Activated CD4-positive, alpha-beta T cell treated with anti-CD3 and anti-CD28 coated beads for 4 hours (primary cell): ENCODE results near the gene IFNGR1.
"Not testable (repeated sequence)": the region's sequence is repeated elsewhere in the genome, so short reads cannot be mapped to it uniquely, and the experiment has no call there.

Source experiments
- DNase-seq, 2 donors: peaks; one replicate each; pipeline ENCODE4 v3.0.0-alpha.2; 2020

The IFNGR1 gene

GRCh38 chr6:137235686-137236085, 16.5 kb upstream of the IFNGR1 start:
- DNase-seq, result no peak

DNA sequence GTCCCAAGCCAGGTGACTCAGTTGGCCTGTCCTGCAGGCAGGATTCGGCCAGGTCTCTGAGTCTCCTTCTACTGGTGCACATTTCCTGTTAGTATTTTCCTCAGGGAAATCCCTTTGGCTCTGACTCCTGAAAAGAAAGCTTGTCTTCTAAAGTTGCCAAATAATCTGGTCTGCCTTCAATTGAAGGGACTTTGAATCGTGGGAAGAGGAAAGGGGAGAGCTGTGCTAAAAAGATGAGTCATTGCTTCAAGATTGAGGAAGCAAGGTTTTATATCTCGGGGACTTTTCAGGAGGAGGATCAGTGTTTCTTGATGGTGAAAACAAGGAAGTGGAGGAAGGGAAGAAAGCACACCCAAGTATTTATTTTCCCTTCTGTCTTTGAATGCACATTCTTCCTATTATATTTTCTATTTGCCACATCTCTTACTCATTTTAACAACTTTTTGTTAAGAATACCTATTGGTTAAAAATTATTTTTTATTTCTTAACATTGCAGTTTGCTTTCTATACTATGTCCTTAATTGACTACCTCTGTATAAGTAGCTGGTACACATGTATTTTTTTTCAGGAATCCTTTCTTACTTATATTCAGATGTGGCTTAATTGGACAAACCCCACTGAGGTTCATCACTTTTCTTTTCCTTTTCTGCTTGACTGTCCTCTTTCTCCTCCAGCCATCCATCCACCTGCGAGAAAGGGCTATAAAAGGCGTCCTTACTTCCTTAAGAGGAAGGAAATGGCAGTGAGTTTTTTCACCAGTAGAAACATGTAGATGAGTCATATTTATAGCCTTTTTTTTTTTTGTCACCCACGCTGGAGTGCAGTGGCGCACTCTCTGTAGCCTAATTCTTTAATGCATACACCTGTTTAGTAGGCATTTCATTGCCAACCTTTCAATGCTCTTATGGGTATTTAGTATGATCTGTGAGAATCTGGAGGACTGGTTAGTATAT, 15.0 kb upstream of the IFNGR1 start:
- peak; percentile 8 to 18 for DNase-seq

DNA sequence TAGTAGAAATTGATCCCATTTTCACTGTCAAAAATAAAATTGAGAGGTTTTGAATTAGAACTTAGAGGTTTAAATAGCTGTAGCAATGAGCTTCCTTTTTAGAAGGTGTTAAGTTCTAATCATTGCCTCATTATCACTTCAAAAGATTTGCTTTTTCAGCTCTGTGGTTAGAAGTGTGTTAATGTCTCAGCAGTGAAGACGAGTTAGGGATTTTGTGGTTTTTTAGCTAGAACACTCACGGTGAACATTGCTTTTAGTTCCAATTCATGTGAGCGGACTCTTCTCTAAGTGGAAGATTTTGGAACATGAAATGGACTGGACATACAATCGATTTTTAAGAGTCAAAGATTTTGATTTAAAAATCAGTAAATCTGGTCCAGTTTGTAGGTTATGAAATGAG, 12.7 kb upstream of the IFNGR1 start:
- no peak for DNase-seq

GRCh38 chr6:137230956-137231555, 11.9 kb upstream of the IFNGR1 start:
- DNase-seq, result no peak

GRCh38 chr6:137230547-137230946, 11.4 kb upstream of the IFNGR1 start:
- no peak for DNase-seq

DNA sequence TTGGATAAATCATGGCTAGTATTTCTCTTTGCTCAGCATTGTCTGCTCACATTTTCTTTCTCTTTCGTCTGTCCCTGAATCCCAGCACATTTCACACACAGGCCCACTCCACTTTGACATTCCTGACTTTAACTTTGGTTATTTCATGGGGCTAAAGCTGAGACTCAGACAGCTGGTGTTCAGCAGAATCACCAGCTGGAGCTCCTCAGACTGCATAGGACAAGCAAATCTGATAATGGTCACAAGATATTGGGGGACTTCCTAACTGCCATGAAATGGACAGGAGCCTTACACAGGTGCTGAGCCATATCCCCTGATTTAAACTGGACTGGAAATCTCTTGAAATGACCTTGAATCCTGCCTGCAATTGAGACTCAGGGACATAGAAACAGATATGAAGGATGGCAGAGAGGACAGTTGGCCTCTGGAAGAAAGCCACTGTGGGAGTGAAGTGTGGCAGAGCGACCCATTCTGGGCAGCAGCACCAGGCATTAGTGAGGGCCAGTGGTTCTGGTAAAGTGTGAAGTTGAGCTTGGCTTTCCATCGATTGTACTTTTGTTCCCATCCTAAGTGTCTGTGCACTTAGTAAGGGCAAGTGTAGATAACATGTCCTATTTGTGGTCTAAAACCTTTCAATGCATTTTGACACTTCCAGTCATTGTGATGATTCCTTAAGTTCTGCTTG, 10.0 kb upstream of the IFNGR1 start:
- no peak for DNase-seq

GRCh38 chr6:137227871-137228302, 8.7 kb upstream of the IFNGR1 start:
- no peak for DNase-seq

- DNase-seq, result no peak
Measured at GRCh38 chr6:137226697-137227096, 7.5 kb upstream of the IFNGR1 start.

DNA sequence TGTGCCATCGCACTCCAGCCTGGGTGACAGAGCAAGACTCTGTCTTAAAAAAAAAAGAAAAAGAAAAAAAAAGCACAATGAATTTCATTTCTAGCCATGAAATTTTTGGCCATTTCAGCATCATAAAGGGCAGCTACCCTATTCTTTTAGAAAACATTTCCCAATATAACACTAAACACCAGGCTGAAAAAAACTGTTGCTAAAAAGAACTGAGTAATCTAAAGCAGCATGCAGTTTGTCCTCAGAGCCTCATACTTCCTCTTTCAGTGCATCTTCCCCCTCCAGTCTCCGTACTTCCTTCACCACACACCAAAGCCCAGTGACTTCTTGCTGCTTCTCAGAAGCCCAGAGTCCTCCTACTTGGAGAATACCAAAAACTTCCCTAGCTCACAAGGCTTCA, 5.6 kb upstream of the IFNGR1 start:
- no peak for DNase-seq

DNA sequence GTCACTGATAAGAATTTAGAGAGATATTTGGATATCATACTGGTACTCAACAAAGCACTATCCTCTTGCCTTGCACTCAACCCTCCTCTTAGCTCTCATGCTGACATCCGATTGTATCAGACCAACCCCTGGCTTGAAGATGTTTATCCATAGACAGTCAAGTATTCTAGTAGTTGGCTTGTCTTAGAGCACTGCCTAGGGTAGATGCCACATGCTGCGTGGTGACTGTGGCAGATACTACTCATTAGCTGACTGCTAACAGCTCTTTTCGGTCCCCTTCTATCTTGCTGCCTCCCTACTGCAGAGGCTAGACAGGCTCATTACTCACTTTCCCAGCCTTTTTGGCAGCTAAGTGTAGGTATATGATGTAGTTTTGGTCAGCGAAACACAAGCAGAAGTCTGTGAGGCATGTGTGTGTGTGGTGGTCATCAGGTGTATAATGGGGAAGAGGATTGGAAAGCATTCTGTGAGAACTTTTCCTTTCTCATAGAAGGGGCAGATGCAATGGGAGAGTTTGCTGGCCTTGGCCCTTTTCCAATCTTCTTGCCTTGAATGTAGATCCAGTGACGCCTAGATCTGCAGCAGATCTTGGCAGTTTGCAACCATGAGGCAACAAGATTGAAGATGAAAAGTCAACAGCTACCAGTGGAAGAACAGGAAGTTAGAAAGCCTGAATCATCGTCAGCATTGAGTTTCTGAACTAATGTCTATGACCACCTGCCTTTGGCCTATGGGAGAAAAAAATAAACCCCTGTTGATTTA, 4.4 kb upstream of the IFNGR1 start:
- no peak for DNase-seq

GRCh38 chr6:137222381-137222780, 3.2 kb upstream of the IFNGR1 start:
- DNase-seq, result no peak

- no peak for DNase-seq
Measured at GRCh38 chr6:137219664-137220252, 573 bp upstream of the IFNGR1 start.

GRCh38 chr6:137218473-137218916, 690 bp downstream of the IFNGR1 start:
- DNase-seq, result peak; percentile 28 to 33

DNA sequence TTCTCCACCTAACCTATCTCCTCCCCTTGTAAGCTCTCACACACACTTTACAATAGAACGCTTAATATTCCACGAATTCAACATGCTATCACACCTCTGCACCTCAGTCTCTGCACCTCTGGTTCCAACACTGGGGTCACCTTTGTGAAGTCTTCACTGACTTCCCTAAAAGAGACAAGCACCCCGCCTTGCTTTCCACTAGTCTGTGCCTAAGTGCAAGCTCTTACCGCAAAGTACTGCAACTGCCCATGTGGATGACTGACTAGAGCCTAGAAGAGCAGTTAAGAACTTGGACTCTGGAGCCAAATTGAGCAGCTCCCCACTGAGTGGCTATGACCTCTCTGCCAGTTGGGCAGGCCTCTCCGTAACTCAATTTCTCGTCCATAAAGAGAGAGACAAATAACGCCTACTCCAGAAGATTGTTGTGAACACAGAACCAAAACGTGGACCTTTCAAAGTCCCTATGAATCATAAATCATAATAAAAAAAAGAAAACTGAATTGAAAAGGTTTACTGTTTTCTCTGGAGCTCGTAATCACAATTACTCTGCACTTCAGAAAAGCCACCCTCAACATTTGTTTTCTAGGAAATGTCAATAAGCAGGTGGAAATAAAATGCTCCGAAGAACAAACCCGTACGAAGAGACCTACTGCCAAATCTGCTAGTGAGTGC, 1.2 kb downstream of the IFNGR1 start:
- no peak for DNase-seq

- no peak for DNase-seq
Measured at GRCh38 chr6:137216875-137217553, 2.2 kb downstream of the IFNGR1 start.

GRCh38 chr6:137216106-137216505, 3.1 kb downstream of the IFNGR1 start:
- DNase-seq, result no peak

GRCh38 chr6:137215630-137216029, 3.6 kb downstream of the IFNGR1 start:
- not testable (repeated sequence) for DNase-seq

GRCh38 chr6:137214931-137215330, 4.3 kb downstream of the IFNGR1 start:
- no peak for DNase-seq

DNA sequence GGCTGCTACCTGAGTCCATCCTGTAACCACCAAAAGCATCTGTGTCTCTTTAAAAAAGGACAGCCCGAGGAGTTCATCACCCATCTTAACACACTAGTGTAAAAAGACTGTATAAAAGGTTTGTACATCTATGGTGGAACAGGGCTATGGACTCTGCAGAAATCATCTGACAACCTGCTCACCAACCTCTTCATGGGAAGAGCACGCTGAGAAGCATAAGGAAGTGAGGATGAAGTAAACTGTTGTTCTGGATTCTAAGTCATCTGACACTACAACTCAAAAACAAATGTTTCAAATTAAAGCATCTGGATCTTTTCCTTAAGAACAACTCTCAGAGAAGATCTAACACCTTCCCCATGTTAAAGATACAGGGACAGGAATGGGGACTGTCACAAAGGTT, 5.4 kb downstream of the IFNGR1 start:
- no peak for DNase-seq

DNA sequence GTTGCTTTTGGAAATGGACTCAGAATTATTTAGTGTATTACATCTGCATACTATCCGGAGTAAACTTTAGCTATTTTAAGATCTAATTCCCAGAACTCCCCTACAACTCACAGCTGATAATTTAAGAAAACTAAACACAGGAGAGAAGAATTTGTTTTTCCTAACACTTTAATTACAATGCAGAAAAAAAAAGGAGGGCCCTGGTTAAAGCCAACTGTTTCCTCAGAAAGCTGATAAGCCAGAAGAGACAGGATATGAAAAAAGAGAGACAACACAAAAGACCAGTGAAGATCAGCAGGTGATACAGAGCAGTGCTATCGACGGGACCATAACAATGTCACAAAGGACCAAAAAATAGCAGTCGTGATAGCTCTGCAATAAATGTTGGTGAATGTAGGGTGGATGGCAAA, 5.8 kb downstream of the IFNGR1 start:
- no peak for DNase-seq

DNA sequence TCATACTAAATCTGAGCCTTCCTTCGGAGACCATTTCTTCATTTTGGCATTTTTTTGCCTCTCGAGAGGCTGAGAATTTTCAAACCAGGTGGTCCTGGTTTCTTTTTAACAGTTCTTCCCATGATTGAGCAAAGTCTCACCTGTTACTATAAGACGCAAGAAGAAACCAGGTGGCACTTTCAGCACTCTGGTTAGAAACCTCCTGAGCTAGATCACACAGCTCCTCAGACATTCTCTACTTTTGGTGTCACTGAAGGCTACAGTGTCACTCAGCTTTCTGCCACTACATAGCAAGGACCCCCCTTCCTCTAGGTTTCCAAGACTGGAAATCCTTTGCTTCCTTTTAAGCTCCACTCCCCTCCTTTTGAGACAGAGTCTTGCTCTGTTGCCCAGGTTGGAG, 7.3 kb downstream of the IFNGR1 start:
- DNase-seq, result no peak
